ENCODE data around the gene FBXO10. TPM values are rescaled to one million over a fixed set of nuclear protein-coding genes. Genes with fewer than 3 reads are reported as not detected.
"Not testable (repeated sequence)": the region's sequence is repeated elsewhere in the genome, so short reads cannot be mapped to it uniquely, and the experiment has no call there.

FBXO10 gene
- total and polyA plus RNA-seq, 2 experiments from 2014 or later, result 3.4 to 13.4 TPM

- DNase-seq (ENCODE audit: low spot score) (no peak), ATAC-seq (no peak)
- Histone ChIP-seq H3K4me3 (no peak overlapping the region), H3K36me3 (ENCODE audit: insufficient read depth) (no peaks in the 10 kb centered on the region), H3K4me1 (ENCODE audit: insufficient read depth) (peaks cover 6% of the 10 kb centered on the region; the same call in 1 of the 2 replicates), H3K9me2 (ENCODE audit: insufficient read depth) (no peaks in the 10 kb centered on the region), H3K4me2 (no peak overlapping the region), H3F3A (replicated peaks; ENCODE audit: low read depth) (peaks cover 5% of the 10 kb centered on the region; the same call in 1 of the 2 replicates), H2AFZ (no peak overlapping the region), H3K27ac (ENCODE audit: low read depth) (no peak overlapping the region), H4K20me1 (replicated peaks; ENCODE audit: insufficient read depth) (no peaks in the 10 kb centered on the region), H3K27me3 (ENCODE audit: insufficient read depth) (no peaks in the 10 kb centered on the region), H3K79me2 (replicated peaks; ENCODE audit: insufficient read depth) (no peaks in the 10 kb centered on the region)
- peaks cover 4% of the 10 kb centered on the region; the same call in 1 of the 3 replicates for H3K9me3 Mint-ChIP-seq
- H3K36me3 Mint-ChIP-seq (ENCODE audit: low read depth), result no peaks in the 10 kb centered on the region; the same call in 2 of the 3 replicates
- H3K27ac Mint-ChIP-seq, result no peak overlapping the region
- peaks cover 8% of the 10 kb centered on the region for H3K27me3 Mint-ChIP-seq (ENCODE audit: insufficient read depth, low read depth, poor library complexity)
- peaks cover 18% of the 10 kb centered on the region for H3K4me1 Mint-ChIP-seq
- H3K4me3 Mint-ChIP-seq, result no peak overlapping the region
- TF ChIP-seq, protein P1, sequence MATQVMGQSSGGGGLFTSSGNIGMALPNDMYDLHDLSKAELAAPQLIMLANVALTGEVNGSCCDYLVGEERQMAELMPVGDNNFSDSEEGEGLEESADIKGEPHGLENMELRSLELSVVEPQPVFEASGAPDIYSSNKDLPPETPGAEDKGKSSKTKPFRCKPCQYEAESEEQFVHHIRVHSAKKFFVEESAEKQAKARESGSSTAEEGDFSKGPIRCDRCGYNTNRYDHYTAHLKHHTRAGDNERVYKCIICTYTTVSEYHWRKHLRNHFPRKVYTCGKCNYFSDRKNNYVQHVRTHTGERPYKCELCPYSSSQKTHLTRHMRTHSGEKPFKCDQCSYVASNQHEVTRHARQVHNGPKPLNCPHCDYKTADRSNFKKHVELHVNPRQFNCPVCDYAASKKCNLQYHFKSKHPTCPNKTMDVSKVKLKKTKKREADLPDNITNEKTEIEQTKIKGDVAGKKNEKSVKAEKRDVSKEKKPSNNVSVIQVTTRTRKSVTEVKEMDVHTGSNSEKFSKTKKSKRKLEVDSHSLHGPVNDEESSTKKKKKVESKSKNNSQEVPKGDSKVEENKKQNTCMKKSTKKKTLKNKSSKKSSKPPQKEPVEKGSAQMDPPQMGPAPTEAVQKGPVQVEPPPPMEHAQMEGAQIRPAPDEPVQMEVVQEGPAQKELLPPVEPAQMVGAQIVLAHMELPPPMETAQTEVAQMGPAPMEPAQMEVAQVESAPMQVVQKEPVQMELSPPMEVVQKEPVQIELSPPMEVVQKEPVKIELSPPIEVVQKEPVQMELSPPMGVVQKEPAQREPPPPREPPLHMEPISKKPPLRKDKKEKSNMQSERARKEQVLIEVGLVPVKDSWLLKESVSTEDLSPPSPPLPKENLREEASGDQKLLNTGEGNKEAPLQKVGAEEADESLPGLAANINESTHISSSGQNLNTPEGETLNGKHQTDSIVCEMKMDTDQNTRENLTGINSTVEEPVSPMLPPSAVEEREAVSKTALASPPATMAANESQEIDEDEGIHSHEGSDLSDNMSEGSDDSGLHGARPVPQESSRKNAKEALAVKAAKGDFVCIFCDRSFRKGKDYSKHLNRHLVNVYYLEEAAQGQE (IDR thresholded peaks at IDR 0.05; ENCODE audit: unreplicated experiment), result no peak
- TF ChIP-seq JUNB (IDR thresholded peaks at IDR 0.05; ENCODE audit: unreplicated experiment) (no peak), NANOG (IDR thresholded peaks at IDR 0.05; ENCODE audit: borderline replicate concordance) (no peak), CTCF (conservative IDR thresholded peaks at IDR 0.05; ENCODE audit: low read depth in 2 of 2) (peak; percentile 17 to 24; a peak in 2 of 4 replicates)
Observed at GRCh38 chr9:37480759-37481158, 95.4 kb downstream of the FBXO10 start.

- H3K27ac ChIP-seq (ENCODE audit: low read depth); H3K27me3 ChIP-seq (ENCODE audit: insufficient read depth); H3K4me2 ChIP-seq; H3K4me1 Mint-ChIP-seq; H3K27ac Mint-ChIP-seq; ATAC-seq; H3K9me2 ChIP-seq (ENCODE audit: insufficient read depth); H3K4me1 ChIP-seq (ENCODE audit: insufficient read depth); H3K79me2 ChIP-seq (replicated peaks; ENCODE audit: insufficient read depth); DNase-seq (ENCODE audit: low spot score); H3K27me3 Mint-ChIP-seq (ENCODE audit: insufficient read depth, low read depth, poor library complexity); H4K20me1 ChIP-seq (replicated peaks; ENCODE audit: insufficient read depth); H2AFZ ChIP-seq; H3K4me3 ChIP-seq; H3K4me3 Mint-ChIP-seq; H3K36me3 ChIP-seq (ENCODE audit: insufficient read depth): not testable (repeated sequence)
- peaks cover 12% of the 10 kb centered on the region for H3F3A ChIP-seq (replicated peaks; ENCODE audit: low read depth)
- Mint-ChIP-seq H3K9me3 (peaks cover 28% of the 10 kb centered on the region), H3K36me3 (ENCODE audit: low read depth) (peaks cover 19% of the 10 kb centered on the region; the same call in 2 of the 3 replicates)
Observed at GRCh38 chr9:37477987-37478619, 98.1 kb downstream of the FBXO10 start.

- H3K4me1 Mint-ChIP-seq, result peaks cover 11% of the 10 kb centered on the region
- not testable (repeated sequence) for H3K4me1 ChIP-seq (ENCODE audit: insufficient read depth); H3K4me3 ChIP-seq; H3K4me3 Mint-ChIP-seq; H3K79me2 ChIP-seq (replicated peaks; ENCODE audit: insufficient read depth); H3K27me3 ChIP-seq (ENCODE audit: insufficient read depth); H3K27ac Mint-ChIP-seq; H2AFZ ChIP-seq; H3K9me2 ChIP-seq (ENCODE audit: insufficient read depth); ATAC-seq; H3K27ac ChIP-seq (ENCODE audit: low read depth); H3K36me3 ChIP-seq (ENCODE audit: insufficient read depth); H3K27me3 Mint-ChIP-seq (ENCODE audit: insufficient read depth, low read depth, poor library complexity); H3K4me2 ChIP-seq; DNase-seq (ENCODE audit: low spot score); H4K20me1 ChIP-seq (replicated peaks; ENCODE audit: insufficient read depth)
- peaks cover 32% of the 10 kb centered on the region for H3K9me3 Mint-ChIP-seq
- peaks cover 20% of the 10 kb centered on the region; the same call in 2 of the 3 replicates for H3K36me3 Mint-ChIP-seq (ENCODE audit: low read depth)
- H3F3A ChIP-seq (replicated peaks; ENCODE audit: low read depth), result peaks cover 14% of the 10 kb centered on the region
Observed at GRCh38 chr9:37477443-37477842, 98.7 kb downstream of the FBXO10 start.

Measured in GM23338 (cell line).